NCI-H128 (cell line): ENCODE results near the gene ZNRF3.
"Not testable (repeated sequence)": the region's sequence is repeated elsewhere in the genome, so short reads cannot be mapped to it uniquely, and the experiment has no call there.

ENCODE experiments used
- DNase-seq: peaks from one replicate; lab custom pipeline; 2025; ENCODE audit not compliant: unreplicated experiment; lab: John Stamatoyannopoulos, UW

Gene ZNRF3

GRCh38 chr22:28882878-28883656, at the start of gene ZNRF3:
Gene ZNRF3 (plus strand): TSS chr22:28883572. CDS start chr22:28883767, 195 bp downstream.
- peak; percentile 63 for DNase-seq

DNA sequence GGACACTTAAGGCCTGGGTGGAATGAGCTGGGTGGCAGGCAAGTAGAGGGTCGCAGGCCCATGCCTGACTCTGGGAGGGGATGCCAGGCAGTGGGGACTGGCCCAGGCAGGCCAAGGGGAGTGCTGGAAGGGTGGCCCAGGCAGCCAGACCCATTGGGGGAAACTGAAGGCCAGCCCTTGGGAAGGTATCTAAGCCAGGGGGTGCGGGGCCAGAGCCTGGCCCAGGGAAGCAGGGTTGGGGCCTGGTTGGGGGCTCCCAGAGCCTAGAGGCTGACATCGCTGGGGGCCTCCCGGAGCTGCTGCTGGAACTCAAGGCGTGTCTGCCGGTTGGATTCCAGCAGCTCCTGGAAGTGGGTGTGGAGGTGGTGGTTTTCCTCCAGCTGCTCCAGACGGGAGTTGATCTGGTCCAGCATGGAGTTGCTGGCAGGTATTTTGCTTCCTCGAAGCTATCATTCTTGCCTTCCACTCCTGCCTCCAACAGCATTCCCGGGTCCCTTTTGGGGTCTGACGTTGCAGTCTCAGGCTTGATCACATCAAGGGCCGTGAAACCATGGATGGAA, 47.7 kb upstream of the ZNRF3 start:
- no peak for DNase-seq

DNA sequence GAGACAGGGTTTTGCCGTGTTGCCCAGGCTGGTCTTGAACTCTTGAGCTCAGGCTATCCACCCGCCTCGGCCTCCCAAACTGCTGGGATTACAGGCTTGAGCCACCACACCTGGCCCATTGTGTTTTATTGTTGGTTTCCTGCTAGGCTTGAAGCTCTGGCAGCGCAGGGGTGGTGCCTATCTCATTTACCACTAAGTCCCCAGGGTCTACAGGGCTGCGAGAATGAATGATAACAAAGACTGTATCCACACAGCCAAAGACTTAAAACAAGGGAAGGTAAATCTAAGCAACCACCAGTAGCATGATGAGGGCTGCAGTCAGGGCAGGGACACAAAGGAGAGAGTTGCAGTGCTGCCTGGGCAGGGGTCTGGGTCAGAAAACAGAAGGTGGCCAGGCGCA, 45.7 kb upstream of the ZNRF3 start:
- no peak for DNase-seq

- no peak for DNase-seq
Observed at GRCh38 chr22:28838971-28839370, 44.4 kb upstream of the ZNRF3 start.

DNA sequence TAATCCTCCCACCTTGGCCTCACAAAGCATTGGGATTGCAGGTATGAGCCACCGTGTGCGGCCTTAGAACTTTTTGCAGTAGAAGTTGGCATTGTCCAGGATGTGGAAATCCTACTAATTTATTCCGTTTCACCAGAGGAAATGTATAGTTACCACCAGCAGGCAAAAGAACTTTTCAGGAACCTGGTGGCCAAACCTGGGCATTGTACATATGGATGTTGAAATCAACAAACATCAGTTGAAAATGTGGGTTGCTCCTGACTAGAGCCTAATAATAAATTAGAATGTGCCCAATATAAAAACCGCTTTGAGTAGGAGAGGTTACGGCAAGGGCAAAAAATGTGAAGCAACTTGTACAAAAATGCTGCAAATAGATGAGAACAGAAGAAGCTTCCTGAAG, 42.3 kb upstream of the ZNRF3 start:
- DNase-seq = no peak

DNA sequence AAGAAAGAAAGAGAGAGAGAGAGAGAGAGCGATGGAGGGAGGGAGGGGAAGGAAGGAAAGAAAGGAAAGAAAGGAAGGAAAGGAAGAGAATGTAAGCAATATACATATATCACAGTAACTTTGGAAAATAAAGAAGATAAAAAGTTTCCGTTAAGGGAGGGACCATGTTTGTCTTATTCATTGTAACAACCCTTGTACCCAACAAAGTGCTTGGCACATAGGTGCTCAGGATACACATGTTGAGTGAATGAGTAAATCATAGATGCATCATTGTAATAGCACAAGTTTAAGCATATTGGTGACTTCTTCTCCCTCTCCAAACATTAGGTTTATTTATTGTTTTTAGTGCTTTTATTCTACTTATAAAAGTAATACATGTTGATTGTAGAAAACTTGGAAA, 39.7 kb upstream of the ZNRF3 start:
- no peak for DNase-seq

GRCh38 chr22:28844277-28844676, 39.1 kb upstream of the ZNRF3 start:
- not testable (repeated sequence) for DNase-seq

- no peak for DNase-seq
Observed at GRCh38 chr22:28846994-28847393, 36.4 kb upstream of the ZNRF3 start.

DNA sequence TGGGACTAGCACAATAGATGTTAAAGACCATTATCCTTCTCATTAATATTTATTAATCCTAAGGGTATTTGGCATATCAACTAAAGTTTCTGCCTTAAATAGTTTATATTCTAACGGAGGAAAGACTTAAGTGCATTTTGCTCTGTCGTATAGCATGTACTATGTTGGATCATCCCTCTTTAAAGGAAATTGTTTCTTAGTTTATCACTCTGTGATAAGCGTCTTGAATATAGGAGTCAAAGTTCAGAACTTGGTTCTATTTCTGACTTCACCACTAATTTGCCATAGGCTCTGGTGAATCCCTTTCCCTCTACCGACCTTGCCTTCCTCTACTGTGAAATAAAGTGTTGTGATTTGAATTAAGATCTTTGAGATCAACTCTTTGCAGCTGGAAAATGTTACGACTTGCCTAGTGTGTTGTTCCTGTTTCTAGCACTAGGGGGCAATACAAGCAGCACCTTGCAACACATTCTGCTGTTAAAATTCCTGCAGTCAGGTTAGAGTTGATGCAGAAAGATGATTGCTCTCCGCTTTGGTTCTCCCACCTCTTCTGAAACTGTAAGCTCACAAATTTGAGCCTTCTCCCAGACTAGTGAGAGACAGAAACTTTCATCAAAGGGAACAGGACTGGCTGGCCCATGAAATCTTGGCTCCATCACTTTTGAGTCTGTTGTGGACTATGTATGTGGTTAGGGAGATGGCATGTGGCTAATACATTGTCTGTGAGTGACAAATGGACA, 27.8 kb upstream of the ZNRF3 start:
- DNase-seq = peak; percentile 31

GRCh38 chr22:28856095-28856455, 27.3 kb upstream of the ZNRF3 start:
- DNase-seq = no peak

GRCh38 chr22:28857288-28857687, 26.1 kb upstream of the ZNRF3 start:
- DNase-seq = no peak

- DNase-seq = no peak
Observed at GRCh38 chr22:28864878-28865596, 18.3 kb upstream of the ZNRF3 start.

- no peak for DNase-seq
Observed at GRCh38 chr22:28867191-28867590, 16.2 kb upstream of the ZNRF3 start.

DNA sequence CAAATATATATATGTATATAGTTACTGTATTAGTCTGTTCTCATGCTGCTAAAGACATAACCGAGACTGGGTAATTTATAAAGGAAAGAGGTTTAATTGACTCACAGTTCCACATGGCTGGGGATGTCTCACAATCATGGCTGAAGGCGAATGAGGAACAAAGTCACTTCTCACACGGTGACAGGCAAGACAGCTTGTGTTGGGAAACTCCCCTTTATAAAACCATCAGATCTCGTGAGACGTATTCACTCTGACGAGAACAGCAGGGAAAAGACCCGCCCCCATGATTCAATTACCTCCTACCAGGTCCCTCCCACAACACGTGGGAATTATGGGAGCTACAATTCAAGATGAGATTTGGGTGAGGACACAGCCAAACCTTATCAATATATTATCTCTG, 15.0 kb upstream of the ZNRF3 start:
- not testable (repeated sequence) for DNase-seq

DNA sequence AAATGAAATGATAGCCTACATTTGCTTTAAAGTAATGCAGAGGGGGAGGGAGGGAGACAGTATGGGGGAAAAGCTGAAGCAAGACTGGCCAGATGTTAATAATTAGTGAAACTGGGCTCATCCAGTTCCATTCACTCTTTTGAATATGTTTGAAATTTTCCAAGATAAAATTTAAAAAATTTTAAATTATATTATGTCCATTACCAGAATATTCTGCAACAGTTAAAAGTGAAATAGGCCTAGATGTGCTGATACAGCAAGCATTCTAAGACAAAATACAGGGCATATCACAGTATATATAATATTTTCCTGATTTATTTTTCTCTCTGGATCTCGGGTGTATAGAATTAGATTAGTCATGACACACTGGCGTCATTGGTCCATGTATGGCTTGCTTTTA, 13.6 kb upstream of the ZNRF3 start:
- no peak for DNase-seq

- no peak for DNase-seq
Observed at GRCh38 chr22:28873183-28873963, 10.0 kb upstream of the ZNRF3 start.

GRCh38 chr22:28874061-28874460, 9.3 kb upstream of the ZNRF3 start:
- DNase-seq = no peak

DNA sequence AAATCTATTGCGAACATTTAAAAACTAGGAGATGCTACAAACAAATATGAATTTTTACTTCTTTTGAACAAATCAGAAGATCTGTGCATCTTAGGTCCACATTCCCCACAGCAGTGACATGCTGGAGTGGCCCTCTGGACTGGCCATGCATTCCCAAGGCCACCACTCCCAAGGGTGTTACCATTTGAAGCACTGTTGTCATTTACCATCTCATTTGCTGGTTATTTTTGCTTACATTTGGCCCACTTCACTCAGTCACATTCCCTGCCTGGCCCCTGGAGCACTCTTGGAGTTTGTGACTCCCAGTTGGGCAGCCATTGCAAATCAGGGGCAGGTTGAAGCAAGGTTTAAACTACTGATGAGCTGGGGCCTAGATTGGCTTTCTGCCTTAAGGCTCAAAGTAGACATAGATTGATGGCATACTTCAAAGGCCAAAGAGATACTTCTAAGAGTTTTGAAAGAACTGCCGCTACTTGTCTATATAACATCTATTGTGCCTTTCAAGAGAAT, 8.5 kb upstream of the ZNRF3 start:
- no peak for DNase-seq

- DNase-seq = no peak
Observed at GRCh38 chr22:28882545-28882877, 861 bp upstream of the ZNRF3 start.

GRCh38 chr22:28883657-28883916, 215 bp downstream of the ZNRF3 start:
- DNase-seq = no peak
